Measurements from ENCODE around the gene IFNL1. TPM values are rescaled to one million over a fixed set of nuclear protein-coding genes. Genes with fewer than 3 reads are reported as not detected.
A peak's percentile ranks its signal among the peaks of the same experiment; 100 is the strongest.

Gene IFNL1
- total RNA-seq (2021; ENCODE audit: unreplicated experiment) (0.57 TPM), Bru-seq, nascent RNA (percentile 26 among the genes with signal in this experiment), BruChase-seq, experiment 1, labeled RNA remaining after a 2-hour chase (percentile 31 among the genes with signal in this experiment), BruChase-seq, experiment 2, labeled RNA remaining after a 6-hour chase (percentile 35 among the genes with signal in this experiment)
- 0.27 TPM for polyA plus RNA-seq (2012; ENCODE audit: insufficient read length)
- long read RNA-seq = 0 reads

- Histone ChIP-seq H3K4me1 (ENCODE audit: control insufficient read depth, insufficient read depth, low read length) (no peaks in the 10 kb centered on the region; the same call in 1 of the 2 replicates), H3K4me3 (ENCODE audit: low read depth in 2 of 2, low read length in 2 of 2) (no peak within 1 kb of the TSS), H3K9me3 (ENCODE audit: control insufficient read depth, insufficient read depth, low read depth, low read length) (no peaks in the 10 kb centered on the region), H3K27ac (ENCODE audit: low read length) (no peak within 1 kb of the TSS), H3K27me3 (ENCODE audit: control insufficient read depth, insufficient read depth, low read length) (peaks cover 14% of the 10 kb centered on the region), H3K36me3 (ENCODE audit: control insufficient read depth, insufficient read depth, low read length) (no peaks in the 10 kb centered on the region)
- in situ Hi-C loops (cut with HindIII; ENCODE audit: low pct_unique_long_range_greater_than_20kb, low sequenced_read_pairs) (loop anchor here (10.0 kb wide), 1 partner anchor 49 kb away; the partner anchor contains the start of gene SAMD4B), intact Hi-C loops (cut with micrococcal nuclease; ENCODE audit: unreplicated experiment) (no loop called here)
- ATAC-seq = peak; percentile 19
- BruUV-seq (replicated peaks) = no TSS peak
- TF ChIP-seq TCF7L2 (IDR thresholded peaks at IDR 0.05; ENCODE audit: low read depth, low read length) (no peak), REST (IDR thresholded peaks at IDR 0.05; ENCODE audit: insufficient read depth in 1 of 2, low read depth in 2 of 2, low read length in 1 of 2) (no peak), POLR2AphosphoS5 (IDR thresholded peaks at IDR 0.05; ENCODE audit: low read depth, low read length) (no peak), CTCF (IDR thresholded peaks at IDR 0.05) (no peak), SIN3A (IDR thresholded peaks at IDR 0.05; ENCODE audit: borderline replicate concordance, insufficient read depth, low read depth, low read length) (no peak)
- DNase-seq (ENCODE audit: low read depth, low spot score) = no peak
- ChIA-PET CTCF (interaction anchor here (0.5 to 2.9 kb wide), 14 partner anchors 16 to 463 kb away, joined by 3 to 33 read pairs (median 4); partner anchors contain the start of genes IFNL2 and LRFN1), POLR2A (interaction anchor here (0.5 to 1.2 kb wide), 13 partner anchors 13 to 574 kb away, joined by 3 to 19 read pairs (median 3); no protein-coding TSS in a partner anchor)
Observed at GRCh38 chr19:39296055-39296645, at the start of gene IFNL1. TSS of gene IFNL1 (plus strand) at chr19:39296407. CDS start at chr19:39296422, 15 bp downstream.

GRCh38 chr19:39246951-39247669 lies 49.1 kb upstream of the IFNL1 start:
- no peak overlapping the region for H3K4me3 ChIP-seq (ENCODE audit: low read depth in 2 of 2, low read length in 2 of 2)
- in situ Hi-C loops (cut with HindIII; ENCODE audit: low pct_unique_long_range_greater_than_20kb, low sequenced_read_pairs) (no loop called here), intact Hi-C loops (cut with micrococcal nuclease; ENCODE audit: unreplicated experiment) (no loop called here)
- ATAC-seq (peak; percentile 14; the same call in 1 of the 2 replicates), DNase-seq (ENCODE audit: low read depth, low spot score) (no peak)
- H3K36me3 ChIP-seq (ENCODE audit: control insufficient read depth, insufficient read depth, low read length) = no peaks in the 10 kb centered on the region
- H3K4me1 ChIP-seq (ENCODE audit: control insufficient read depth, insufficient read depth, low read length) = no peaks in the 10 kb centered on the region
- POLR2A ChIA-PET = interaction anchor here (0.6 kb wide), 1 partner anchor 845 kb away, joined by 4 read pairs; no protein-coding TSS in a partner anchor
- BruUV-seq (replicated peaks) = no TSS peak
- H3K27ac ChIP-seq (ENCODE audit: low read length) = no peak overlapping the region
- no peak for TF ChIP-seq REST (IDR thresholded peaks at IDR 0.05; ENCODE audit: insufficient read depth in 1 of 2, low read depth in 2 of 2, low read length in 1 of 2)
- no peak for TF ChIP-seq POLR2AphosphoS5 (IDR thresholded peaks at IDR 0.05; ENCODE audit: low read depth, low read length)
- no peaks in the 10 kb centered on the region for H3K9me3 ChIP-seq (ENCODE audit: control insufficient read depth, insufficient read depth, low read depth, low read length)
- H3K27me3 ChIP-seq (ENCODE audit: control insufficient read depth, insufficient read depth, low read length) = peaks cover 3% of the 10 kb centered on the region; the same call in 1 of the 2 replicates
- CTCF ChIA-PET = interaction anchor here (0.6 kb wide), 1 partner anchor 339 kb away, joined by 3 read pairs; no protein-coding TSS in a partner anchor

Data from Panc1 (cell line).